OCI-M2 (cell line): ENCODE results near the gene THUMPD3.
A peak's percentile ranks its signal among the peaks of the same experiment; 100 is the strongest.

Experiments used
- DNase-seq: peaks from one replicate; lab custom pipeline; 2025; ENCODE audit not compliant: unreplicated experiment; lab: John Stamatoyannopoulos, UW

The THUMPD3 gene

DNA sequence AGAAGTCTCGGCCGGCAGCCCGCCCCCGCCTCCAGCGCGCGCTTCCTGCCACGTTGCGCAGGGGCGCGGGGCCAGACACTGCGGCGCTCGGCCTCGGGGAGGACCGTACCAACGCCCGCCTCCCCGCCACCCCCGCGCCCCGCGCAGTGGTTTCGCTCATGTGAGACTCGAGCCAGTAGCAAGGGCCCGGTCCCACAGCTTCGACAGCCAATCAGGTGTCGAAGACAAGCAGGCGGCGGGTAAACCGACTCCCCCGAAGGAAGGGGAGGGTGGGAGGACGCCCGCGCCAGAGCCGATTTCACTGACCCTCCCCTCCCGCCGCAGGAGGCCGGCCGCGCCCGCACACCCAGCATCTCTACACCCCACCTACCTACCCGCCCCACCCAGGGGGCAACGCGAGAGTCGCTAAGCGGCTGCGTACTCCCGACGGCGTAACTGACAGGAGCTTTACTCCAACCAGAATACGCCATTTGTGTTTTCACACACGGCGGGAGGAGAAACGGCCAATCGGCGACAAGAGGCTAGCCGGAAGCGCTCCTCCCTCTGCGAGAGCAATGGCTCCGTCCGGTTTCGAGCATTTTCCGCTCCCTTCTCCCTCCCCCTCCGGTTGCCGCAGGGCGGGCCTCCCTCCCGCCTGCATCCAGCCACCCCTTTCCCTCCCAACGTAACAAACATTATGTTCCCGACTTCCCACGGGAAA is 33.9 kb downstream of the THUMPD3 start:
- peak; percentile 84 for DNase-seq

DNA sequence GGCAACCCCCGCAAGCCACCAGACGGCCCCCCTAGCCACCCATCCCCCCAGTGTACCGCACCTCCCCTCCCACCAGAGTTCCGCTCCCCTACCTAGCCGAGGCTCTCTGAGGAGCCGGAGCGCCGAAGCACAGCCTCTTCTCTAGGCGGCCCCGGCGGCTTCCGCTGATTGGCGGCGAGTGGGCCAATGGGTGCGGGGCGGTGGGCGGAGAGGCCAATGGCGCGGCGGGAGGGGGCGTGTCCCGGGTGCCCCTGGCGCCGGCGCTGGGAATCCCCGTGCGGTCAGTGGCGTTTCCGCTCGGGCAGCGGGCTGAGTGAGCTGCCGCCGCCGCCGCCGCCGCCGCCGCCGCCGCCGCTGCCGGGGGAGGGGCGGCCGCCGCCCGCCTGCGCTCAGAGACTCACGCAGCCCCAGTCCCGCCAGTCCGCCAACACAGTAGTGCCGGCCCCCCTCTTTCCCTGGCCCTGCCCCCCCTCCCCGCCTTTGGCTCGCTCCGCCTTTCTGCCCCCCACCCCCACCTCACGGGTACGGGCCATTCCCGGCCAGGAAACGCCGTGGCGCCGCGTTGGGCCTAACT is 34.6 kb downstream of the THUMPD3 start, which contains the start of gene SETD5:
SETD5 (plus strand) TSS at position 284 of the 574 bp plus-strand sequence. CDS start 31,324 bp downstream, outside the sequence.
- DNase-seq = peak; percentile 67

DNA sequence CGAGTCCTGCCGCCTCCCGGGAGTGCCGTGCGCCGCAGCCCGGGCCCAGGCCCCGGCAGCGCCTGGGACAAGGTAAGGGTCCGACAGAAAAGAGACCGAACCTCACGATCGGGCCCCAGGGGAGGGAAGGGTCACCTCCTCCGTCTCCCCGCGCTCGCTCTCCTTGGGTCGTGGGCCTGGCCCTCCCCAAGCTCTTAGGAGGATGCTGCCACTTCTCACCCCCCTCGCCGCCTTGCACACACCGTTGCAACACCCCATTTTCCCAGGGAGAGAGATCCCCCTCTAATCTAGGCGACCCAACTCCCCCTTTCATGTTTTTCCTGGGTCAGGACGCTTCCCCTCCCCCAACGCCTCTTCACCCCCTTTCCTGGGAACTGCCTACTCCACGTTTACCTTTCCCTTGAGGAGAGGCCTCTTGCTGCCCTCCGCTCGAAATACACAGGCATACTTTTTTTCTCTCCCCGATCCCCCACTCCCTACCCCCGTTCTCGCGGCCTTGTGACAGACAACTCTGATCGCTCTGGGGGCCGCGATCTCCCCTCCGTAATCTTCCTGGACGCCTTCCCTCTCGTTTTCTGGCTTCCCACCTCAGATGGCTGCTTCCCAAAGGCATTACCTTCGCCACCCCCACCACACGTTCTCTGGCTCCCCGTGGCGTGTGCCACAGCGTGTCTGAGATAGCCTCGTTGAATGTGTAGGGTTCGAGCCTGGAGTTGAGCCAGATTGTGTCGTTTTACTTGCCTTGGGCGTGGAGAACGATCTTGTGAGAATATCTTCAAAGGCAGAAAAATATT is 35.2 kb downstream of the THUMPD3 start:
- no peak for DNase-seq

DNA sequence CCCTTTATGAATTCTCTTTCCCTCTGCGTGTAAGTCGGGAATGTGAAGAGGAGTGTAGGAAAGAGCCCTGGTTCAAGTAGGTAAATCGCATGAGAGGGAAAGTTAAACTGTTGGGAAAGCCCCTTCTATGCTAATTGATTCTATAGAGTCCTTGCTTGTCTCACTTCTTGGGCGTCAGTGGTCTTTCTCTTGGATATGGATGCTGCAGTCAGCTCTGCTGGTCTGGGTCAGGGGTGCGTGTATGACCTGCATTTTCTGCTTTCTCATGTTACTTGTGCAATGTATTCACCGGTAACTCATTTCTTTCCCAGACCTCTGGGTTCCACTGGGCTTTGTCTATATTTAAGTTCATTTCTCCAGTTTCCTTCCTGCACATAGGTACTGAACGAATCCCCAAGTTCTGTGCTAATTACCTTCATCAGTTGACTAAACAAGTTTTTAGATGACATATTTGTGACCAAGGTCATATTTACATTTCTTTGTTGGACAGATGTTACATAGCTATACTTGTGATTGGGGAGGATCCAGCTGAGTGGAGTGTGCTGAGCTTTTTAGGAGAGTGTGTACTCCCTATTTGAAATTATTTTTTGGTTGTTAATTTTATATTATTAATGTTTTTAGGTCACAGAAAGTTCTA is 36.0 kb downstream of the THUMPD3 start:
- DNase-seq = no peak

DNA sequence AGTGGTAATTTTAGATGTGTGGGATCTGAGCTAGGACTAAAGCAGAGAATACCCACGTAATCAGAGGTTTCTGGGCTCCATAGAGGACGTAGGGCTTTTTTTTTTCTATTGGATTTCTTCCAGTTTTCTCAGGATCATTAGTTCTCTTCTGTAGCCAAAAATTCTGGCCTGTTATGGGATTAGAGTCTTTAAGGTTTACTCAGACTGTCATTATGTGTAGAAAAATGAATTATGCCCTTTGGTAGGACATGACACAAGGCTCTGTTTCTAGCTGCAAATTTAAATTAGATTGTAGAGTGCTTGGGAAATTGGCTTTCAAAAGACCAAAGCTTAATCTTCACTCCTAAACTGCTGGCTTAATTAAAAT is 36.5 kb downstream of the THUMPD3 start:
- no peak for DNase-seq

DNA sequence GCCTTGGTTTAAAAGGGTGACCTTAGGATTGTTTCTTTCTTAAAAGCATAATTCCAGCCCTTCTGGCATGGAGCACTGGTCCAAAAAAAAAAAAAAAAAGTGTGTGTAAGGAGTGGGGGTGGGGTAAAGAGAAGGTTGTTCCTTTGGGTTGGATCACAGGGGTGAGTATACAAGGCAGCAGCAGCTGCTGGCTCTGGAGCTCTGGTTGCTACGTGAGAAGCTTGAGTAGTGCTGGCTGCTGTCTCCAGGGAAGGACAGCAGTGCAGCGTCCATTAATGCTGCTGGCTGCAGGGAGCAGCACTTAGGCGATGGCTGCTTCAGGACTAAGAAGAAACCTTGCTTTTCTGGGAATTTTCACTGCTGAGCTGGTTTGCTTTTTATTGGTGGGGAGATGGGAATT is 36.9 kb downstream of the THUMPD3 start:
- DNase-seq = no peak

DNA sequence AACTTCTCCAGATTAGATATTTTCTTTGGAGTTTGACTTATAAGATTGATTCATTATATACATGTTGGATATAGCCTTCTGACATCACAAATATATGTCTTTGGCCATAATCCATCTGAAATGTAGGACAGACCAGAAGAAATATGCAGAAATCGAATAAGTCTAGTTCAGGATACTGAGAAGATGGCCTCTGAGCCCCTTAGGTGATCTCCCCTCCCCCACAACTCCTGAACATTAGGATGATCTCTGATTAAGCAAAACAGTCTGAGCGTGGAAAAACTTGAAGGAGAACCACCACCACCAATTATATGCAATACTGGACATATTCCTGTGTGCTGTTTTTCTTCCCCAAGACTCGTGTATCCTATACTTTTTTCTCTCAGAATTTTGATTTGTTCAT is 37.8 kb downstream of the THUMPD3 start:
- DNase-seq = no peak

DNA sequence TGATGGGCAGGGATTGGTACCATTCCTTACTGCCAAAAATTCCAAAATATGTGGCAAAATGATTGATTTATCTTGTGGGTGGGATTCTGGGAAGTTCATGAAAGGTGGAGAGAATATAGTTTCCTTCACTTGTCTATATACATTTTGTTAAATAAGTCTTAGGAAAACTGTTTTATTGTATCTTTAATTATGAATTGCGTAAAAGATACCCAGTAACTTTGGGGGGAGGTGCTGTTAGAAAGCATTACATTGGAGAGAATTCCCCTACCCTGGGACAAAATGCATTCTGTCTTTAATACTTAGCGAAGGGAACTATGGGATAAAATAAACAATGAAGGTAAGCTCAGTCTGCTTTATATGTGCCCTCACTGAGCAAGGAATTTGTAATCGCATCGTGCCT is 39.1 kb downstream of the THUMPD3 start:
- DNase-seq = no peak

DNA sequence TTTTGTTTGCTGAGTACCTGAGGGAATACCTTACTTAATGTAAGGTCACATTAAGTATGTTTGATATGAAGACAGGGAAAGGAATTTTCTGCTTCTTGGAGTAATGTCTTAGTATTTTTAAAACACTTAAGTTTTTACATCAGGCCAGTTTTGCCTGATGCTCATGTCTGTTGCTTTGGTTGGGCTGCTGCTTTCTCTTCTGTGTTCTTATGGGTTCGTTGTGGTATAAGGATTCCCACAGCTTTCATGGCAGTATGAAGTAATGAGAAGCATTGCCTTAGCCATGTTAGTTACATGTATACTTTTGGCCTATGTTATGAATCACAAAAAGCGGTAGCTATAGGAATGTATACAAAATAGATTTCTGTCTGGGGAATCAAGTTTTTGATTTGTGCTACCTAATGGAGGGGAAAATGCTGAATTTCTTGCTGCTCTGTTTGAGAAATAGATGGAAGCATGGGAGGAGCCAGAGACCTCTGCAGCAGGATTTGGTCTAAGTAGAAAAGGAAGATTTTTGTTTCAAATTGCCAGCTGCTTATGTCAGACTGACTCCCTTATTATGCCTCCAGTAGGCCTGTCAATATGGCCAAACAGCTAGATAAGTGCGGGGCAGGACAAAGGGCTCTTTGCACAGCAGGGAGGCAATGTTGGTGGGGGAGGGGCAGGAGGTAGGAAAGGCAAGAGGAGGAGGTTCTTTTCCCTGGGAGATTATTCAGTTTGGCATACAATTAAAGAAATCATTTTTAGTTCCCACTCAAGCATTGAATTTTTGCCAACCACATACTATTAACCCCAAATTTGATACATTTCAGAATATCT is 39.8 kb downstream of the THUMPD3 start:
- no peak for DNase-seq

DNA sequence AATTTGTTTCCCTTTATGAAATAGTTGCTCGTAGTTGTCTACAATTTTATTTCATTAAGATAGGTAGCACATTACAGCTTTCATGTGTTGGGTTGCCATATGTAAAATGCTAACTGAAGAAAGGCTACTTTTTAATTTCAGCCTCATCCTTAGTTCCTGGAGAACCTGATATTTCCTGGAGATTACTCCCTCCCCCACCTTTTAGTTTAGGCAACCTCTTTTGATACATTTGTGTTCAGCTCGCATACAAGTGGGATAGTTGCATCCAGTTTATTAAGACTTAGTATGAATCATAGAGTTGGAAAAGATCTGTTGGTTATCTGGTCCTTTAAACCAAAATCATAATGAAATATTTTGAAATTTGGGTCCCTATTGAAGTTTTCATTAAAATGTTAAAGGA is 40.6 kb downstream of the THUMPD3 start:
- no peak for DNase-seq

DNA sequence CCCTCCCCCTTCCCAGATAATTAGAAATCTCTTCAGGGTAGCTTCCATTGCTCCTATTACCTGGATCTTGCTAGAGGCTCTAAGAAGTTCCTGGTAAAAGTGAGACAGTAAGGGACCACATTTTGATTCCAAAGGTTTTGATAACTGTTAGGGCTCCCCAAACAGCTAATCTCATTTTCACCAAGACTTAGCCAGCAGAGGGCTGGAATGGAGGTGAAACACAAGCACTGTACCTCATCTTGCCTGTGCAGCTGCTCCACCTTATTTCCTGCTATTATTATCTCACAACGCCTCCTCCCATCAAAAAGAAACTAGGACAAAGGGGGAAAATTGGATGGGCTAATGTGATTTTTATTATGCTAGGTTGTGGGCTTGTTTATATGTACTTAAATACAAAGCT is 41.8 kb downstream of the THUMPD3 start:
- DNase-seq = no peak

DNA sequence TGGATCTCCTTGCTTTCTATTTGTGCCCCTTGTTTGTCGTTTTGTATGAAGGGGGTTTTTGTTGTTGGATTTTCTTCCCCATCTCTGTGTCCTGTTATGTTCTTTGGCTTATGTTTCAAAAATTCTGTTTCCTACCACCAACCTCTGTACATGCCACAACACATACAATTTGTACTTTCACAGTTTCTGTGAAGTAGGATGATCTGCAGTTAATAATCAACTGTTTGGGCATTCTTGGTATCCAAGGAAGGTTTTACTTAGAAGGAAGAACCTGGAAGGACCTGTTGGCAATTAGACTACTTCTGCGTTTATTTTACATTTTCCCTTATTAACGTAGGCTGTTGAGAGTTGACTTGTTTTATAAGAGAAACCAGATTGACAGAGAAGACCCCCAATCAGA is 42.9 kb downstream of the THUMPD3 start:
- DNase-seq = no peak

DNA sequence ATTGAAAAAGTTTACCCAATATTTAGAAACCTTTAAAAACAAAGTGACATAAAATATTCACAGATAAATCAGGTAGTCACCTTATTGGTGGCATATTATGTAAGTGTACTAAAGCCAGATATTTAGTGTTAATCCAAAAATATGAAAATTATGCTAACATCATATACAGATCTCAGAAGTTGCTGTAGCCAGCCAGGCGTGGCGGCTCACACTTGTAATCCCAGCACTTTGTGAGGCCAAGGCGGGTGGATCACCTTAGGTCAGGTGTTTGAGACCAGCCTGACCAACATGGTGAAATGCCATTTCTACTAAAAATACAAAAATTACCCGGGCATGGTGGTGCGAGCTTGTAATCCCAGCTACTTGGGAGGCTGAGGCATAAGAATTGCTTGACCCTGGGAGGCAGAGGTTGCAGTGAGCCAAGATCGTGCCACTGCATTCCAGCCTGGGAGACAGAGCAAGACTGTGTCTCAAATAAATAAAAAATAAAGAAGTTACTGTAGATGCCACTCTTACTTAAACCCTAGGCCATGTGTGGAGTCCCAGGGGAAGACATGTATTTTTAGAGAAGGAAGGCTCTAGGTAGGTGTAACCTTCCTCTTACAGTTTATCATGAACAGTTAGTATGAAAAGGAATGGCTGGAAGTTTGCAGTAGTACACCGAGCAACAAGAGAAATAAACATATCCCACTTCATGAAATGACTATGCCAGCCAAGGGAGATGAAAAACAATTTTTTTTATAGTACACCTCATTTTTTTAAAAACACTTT is 44.2 kb downstream of the THUMPD3 start:
- no peak for DNase-seq

DNA sequence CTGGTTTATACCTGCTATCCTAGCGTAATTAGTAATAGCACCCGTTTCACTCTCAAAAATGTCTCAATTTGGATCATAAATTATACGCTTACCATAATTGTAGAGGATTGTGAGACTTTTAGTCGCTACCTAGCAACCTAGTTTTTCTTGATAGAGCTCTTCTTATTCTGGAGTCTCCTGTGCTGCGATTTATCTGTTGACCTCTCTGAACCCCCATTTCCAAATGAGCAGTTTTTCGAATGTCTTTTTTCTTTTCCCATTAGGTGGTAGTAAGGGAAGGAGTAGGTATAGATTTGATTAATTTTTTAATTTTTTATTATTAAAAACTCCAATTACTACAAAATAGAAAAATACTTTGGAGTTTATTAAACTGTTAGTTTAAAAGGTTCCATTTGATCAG is 45.2 kb downstream of the THUMPD3 start:
- no peak for DNase-seq

DNA sequence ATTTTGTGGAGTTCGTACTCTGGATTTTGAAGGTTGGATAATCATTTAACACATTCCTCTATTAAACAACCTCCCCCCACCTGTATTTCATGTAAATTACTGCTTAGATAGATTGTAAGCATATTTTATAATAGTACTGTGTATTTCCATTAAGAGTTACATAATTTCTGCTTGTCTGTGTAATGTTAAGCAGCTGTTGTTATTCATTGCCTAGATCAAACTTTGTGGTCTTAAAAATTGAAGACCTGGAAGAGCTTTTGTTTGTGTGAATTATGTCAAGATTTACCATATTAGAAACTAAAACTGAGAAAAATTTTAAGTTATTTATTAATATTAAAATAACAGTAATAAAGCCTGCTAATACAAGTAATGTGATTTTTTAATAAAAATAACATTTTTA is 45.7 kb downstream of the THUMPD3 start:
- DNase-seq = no peak

DNA sequence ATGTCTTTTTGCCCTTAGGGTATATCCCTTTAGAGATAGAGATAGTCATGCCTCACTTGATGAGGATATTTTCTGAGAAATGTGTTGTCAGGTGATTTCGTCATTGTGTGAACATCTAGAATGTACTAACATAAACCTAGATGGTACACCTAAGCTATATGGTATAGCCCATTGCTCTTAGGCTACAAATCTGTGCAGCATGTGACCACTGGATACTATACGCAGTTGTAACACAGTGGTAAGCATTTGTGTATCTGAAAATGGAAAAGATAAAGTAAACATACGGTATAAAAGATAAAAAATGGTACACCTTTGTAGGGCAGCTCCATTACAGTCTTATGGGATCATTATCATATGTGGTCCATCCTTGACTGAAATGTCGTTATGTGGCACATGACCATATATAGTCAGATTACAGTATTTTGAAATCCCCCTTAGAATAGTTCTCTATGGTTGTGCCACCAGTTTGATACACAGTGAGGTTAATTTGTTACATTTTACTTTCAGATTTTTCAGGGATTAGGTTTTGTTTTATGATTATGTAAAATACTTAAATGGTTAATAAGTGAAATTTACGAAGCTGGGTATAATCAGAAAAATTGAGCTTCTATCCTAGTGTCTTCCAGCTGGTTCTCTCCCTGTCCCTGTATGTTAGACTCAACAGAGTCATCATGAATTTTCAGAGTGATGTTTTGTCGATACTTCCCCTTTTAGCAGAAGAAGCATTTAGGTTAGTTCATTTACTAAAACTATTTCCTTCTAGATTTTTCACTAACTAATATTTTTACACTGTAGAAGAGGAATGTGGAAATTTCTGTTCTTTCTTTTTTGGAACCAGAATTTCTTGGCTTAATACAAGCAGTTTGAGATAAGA is 47.4 kb downstream of the THUMPD3 start:
- no peak for DNase-seq

DNA sequence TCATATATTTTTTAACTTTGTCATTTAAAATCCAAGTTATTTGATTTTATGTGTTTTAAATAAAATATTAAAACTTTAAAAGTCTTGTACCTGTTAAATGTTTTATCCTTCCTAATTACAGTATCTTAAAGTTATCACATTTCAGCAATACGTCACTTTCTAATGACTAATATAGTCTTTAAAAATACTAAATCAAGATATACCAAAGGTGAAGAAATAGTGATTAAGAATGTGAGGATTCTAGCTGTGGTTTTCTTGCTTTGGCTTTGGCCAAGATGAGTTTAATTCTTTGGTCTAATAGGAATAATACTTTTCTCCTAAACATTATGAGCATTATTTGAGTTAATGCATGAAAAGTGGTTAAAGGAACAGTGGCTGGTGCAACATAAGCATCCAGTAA is 48.4 kb downstream of the THUMPD3 start:
- no peak for DNase-seq

DNA sequence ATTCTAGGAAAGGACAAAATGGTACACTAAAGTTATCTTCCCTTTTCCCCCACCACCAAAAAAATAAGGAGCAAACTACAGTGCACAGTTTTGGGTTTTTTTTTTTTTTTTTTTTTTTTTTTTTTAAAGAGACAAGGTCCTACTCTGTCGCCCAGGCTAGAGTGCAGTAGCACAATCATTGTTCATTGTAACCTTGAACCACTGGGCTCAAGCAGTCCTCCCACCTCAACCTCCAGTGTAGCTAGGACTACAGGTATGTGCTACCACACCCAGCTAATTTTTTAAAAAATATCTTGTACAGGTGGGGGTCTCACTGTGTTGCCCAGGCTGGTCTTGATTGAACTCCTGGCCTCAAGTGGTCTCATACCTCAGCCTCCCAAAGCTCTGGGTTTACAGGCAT is 49.4 kb downstream of the THUMPD3 start:
- DNase-seq = no peak

DNA sequence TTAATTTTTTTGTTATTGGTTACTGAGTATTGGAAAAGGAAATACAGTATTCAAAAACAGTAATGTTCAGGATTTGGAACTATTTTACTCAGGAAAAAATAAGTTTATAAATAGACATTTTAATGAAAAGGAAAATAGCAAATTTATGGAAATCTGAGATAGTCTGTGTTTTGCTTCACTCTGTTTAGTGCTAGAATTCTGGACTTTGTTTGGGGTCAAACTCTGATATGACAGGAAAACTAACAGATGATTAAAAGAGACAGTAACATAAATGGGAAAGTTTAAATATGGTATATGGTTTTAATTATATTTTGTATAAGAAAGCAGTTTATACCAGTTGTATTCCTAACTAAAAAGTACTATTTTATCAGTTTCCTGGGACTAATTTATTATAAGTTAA is 52.0 kb downstream of the THUMPD3 start:
- DNase-seq = no peak
